NOMO-1 treated with DMSO at 0.1 percent for 48 hours (cell line): Measurements from ENCODE around the gene WWTR1.

Experiments
- DNase-seq: peaks from one replicate; lab custom pipeline; 2025; ENCODE audit not compliant: unreplicated experiment; lab: John Stamatoyannopoulos, UW

WWTR1 gene

DNA sequence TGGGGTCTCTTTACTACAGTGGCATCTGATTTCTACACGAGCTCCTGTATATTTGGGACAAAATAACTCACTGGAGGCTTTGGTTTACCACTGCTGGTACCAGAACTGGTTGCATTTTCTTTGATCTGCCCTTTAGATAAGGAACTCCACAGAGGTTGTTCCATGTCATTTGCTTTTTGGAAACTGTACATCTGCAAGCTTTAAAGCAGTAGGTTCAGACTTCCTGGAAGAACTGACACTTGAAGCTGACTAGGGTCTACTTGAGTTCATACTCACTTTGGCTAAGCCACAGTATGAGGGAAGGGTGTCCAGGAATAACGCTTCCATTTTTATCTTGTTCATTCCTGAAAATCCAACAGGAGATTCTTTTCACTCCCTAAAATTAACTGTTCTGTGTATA lies 86.4 kb downstream of the WWTR1 start:
- DNase-seq, result no peak

DNA sequence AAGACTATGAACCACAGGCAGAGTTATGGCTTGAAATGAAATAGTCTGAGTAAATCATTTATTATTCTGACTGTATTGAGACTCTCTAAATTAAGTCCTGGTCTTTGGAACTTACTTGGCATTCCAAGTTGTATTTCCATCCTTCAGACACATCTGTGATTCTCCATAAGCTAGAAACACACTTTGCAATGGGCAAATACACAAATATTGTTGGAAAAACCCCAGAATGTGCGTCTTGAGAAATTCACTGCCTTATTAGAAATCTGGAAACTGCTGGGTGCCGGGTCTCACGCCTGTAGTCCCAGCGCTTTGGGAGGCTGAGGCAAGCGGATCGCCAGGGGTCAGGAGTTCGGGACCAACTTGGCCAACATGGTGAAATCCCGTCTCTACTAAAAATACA lies 87.8 kb downstream of the WWTR1 start:
- DNase-seq, result no peak

GRCh38 chr3:149567381-149567780 lies 90.4 kb downstream of the WWTR1 start:
- no peak for DNase-seq

- no peak for DNase-seq
Measured at GRCh38 chr3:149566292-149566975, 91.4 kb downstream of the WWTR1 start.

- DNase-seq, result no peak
Measured at GRCh38 chr3:149564079-149564478, 93.7 kb downstream of the WWTR1 start.

DNA sequence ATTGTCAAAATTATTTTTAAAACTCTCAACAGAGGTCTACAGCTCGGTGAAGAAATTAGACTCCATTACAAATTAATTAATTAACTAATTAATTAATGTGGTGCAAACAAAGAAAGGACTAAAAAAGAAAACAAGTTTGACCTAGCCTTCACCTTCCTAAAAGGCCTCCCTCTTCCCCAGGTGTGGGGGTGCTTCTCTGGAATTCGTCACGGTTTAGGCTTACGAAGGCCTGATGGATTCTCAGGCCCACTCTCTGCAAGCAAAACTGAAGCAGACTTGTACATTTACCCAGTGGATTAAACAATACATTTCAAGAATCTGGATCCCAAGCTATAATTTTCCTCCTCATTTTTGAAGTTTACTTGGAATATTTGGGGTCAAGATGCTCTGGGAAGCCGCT lies 94.7 kb downstream of the WWTR1 start:
- DNase-seq, result no peak

DNA sequence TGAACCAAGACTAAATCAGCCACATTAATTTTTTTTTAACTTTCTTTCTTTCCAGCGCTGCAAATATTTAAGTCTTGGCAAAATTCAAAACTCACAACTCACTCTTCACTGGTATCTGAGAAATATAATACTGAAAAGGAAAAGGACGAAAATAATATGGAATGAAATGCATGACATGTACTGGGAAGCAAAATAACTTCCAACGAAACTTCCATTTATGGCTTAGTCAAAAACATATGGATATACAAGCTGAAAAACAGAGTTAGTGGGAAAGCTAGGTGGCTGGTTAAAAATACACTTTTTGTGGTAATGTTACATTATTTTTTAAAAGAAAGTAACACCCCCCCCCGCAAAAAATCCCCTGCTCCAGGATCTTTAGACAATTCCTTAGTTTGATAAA lies 97.2 kb downstream of the WWTR1 start:
- DNase-seq, result no peak

GRCh38 chr3:149560001-149560400 lies 97.8 kb downstream of the WWTR1 start:
- DNase-seq, result no peak

- DNase-seq, result no peak
Measured at GRCh38 chr3:149559525-149559924, 98.3 kb downstream of the WWTR1 start.

DNA sequence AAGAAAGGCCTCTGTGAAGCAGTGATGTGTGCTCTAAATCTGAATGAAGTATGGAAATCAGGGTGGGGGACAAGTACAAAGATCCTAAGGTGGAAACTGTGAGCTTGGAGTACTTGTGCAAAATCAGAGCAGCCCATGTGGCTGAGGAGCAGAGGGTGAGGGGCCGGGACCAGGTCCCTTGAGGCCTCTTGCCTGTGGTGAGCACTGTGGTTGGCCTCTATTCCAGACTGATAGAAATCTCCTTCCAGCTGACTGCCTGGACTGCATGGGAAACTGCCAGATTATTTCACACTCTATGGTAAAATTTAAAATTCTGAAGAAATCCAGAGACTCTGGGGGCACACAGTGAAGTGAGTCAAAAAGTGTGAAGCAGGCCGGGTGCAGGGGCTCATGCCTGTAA lies 101.9 kb downstream of the WWTR1 start:
- DNase-seq, result no peak

- DNase-seq, result no peak
Measured at GRCh38 chr3:149554826-149555225, 103.0 kb downstream of the WWTR1 start.

DNA sequence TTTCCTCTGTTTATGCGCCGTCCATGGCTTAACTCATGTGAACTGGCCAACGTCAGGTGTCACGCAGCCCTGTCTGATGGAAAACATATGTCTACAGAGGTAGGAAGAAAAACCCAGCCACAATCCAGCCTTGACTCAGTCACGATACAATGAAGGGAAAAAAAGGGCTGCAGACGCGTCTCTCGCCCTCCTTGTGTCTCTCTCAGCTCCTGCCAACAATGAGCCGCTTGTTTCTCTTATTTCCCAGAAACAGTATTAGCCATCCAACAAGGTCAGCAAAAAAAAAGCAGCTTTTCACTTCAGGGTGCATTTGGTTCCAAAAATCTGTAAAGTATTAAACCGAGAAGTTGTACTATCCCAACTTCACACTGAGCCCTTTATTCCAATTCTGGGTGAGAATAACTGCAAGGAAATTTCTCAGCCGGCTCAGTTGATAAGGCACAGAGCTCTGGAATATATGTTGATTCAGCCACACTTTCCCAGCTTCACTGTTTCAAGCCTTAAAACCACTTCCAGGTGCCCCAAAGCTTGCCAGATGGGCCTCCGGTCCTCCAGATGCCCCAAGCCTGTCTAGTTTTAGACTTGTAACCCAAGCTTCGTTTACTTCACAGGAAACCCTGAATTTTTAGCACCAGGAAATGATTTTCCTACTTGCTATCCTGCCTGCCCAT lies 103.9 kb downstream of the WWTR1 start:
- DNase-seq, result no peak

DNA sequence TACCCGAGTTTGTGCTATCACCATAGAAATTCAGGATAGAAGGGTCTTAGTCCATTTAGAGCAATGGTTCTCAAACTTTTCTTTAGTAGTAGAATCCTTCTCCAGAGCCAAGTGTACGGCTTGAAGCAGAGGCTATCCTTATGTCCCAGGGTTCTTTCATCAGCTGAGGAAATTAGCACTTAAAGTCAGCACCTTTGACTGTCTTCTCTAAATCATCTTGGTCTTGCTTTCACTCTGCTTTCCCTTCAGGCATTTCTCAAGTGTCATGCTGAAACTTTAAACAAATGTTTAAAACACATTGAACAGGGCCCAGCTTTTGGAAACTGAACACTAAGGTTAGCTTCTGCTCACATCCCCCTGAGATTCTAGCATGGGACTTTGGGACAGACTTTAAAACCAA lies 105.1 kb downstream of the WWTR1 start:
- DNase-seq, result no peak

DNA sequence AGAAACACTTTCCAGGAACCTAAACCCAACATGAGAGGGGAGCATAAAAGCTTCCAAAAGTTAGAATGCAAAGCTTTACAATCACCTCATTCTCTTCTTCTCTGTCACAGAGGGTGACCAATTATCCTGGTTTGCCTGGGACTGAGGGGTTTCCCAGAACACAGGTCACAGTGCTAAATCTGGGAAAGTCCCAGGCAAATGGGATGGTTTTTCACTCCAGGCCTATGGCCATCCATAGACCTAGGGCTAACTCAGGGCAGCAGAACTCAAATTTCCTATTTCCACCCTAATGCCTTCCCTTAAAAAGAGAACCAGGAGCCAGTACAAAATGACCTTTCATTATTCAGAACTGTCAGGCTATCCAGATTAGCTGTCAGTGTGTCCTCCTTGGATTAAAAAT lies 106.3 kb downstream of the WWTR1 start:
- no peak for DNase-seq

GRCh38 chr3:149548669-149549065 lies 109.2 kb downstream of the WWTR1 start:
- DNase-seq, result no peak

DNA sequence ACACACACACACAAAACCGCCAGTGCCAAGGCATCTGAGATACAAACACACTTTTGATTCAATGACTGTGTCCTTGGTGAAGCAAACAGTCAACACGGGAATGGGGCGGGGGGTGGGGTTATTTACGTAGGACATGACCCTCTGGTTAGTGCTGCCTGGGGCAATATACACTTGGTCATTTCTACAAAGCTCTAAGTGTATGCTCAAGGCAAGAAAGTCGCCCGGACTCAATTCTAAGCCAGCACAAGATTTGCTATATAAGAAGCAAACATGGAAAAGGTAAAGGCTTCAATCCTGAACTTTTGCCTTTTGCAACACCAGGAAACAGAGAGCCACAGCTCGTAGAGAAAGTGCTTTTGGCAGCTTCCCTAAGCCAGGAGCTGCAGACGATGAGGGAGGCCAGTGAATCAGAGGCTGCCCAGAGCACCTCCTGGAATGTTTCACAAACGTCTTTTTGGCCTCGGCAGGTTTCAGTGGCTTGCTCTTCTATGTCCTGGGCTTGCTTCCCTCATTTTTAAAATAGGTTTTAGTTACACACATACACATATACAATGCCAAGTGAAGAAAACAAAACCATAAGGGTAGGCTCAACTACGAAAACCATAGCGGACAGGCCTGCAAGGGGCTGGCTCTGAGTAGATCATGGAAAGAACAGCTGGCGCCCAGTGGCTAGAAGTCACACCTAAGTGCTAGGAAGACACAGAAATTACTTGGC lies 109.7 kb downstream of the WWTR1 start:
- no peak for DNase-seq

GRCh38 chr3:149547413-149547812 lies 110.4 kb downstream of the WWTR1 start:
- DNase-seq, result no peak

- DNase-seq, result no peak
Measured at GRCh38 chr3:149545049-149545448, 112.8 kb downstream of the WWTR1 start.

DNA sequence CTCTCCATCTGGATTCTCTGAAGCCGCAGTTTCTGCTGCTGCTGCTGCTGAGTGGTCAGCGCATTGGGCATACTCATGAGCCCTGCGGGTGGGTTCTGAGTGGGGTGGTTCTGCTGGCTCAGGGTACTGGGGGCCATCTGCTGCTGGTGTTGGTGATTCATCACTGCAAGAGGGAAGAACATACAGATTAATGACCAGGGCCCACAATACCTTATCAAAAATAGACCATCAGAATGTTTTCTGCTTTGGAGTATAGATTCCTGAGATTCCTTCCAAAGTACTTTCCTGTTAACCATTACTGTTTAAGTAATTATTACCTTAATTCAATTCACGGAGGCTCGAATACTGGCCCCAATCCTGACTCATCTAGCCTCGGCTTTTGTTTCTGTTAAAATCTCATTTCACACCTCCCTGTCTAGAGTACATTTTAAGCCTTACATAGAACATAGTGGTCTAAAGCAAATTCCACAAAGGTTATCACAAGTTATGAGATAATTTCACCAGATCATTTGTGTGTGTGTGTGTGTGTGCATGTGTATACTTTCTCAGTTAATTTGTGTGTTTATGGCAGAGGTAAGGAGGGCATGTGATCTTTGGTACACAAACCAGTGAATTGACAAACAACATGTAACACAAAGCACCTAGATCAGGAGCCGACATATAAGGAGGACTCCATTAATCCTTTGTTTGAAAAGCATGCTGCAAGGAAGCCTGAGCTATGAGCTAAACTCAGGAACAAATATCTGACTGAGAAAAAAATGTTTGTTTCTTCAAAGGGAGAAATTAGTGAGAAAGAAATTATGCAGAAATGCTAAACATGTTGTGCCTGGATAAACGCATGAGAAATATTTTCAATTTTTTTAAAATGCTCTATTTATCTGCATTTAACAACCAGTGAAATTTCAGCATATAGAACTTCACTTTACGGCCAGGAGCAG lies 115.2 kb downstream of the WWTR1 start:
- no peak for DNase-seq

GRCh38 chr3:149541091-149541491 lies 116.7 kb downstream of the WWTR1 start:
- no peak for DNase-seq

GRCh38 chr3:149538371-149538770 lies 119.5 kb downstream of the WWTR1 start:
- DNase-seq, result no peak
